HepG2 (cell line): Measurements from ENCODE around the gene ACSS2. TPM values are rescaled to one million over a fixed set of nuclear protein-coding genes. Genes with fewer than 3 reads are reported as not detected.
A peak's percentile ranks its signal among the peaks of the same experiment; 100 is the strongest.

Source experiments
- ATAC-seq: fragments of 200-7000 bp; cut with Tn5 transposase; 3 replicates; pipeline ENCODE4 v1.9.1; 2020; ENCODE audit warnings: mild to moderate bottlenecking, moderate library complexity
- BruUV-seq: library from RNA; stranded (reverse); fragments of 400-500 nt; replicated peaks from 2 replicates; lab custom pipeline; 2021; lab: Mats Ljungman, UMichigan
- CTCF ChIA-PET: fragments of 300-600 bp; formaldehyde crosslinking; extraction: SDS; loops from one replicate; lab custom pipeline; 2021; ENCODE audit warnings: low total read pairs, inconsistent platforms, low intra/inter-chr PET ratio; lab: Yijun Ruan, JAX
- POLR2A ChIA-PET: fragments of 350-600 bp; sonication (Branson Sonifier 250); formaldehyde crosslinking; loops from one replicate; lab custom pipeline; 2020; ENCODE audit warnings: antibody characterized with exemption, inconsistent platforms; lab: Yijun Ruan, JAX
- DNase-seq: peaks from one replicate; pipeline ENCODE4 v3.0.0-alpha.2; 2015; ENCODE audit warnings: low spot score
- FAIRE-seq: peaks from 3 replicates; lab custom pipeline; 2011; peaks lifted over from hg19 to GRCh38; lab: Jason Lieb, UNC
- H2AFZ ChIP-seq: one replicate; pipeline ENCODE4 v1.6.1; 2011; ENCODE audit warnings: low read length, inconsistent platforms
- H3K27ac ChIP-seq: fragments of 300-600 bp; 3 replicates; pipeline ENCODE4 v1.8.0; 2011; ENCODE audit warnings: mixed run types, mild to moderate bottlenecking, mixed read lengths, low read length, inconsistent platforms; ENCODE audit not compliant: insufficient read depth; ENCODE audit errors: extremely low read length
- H3K27me3 ChIP-seq, 2 experiments: fragments of 200-600 bp in 1 of 2; 2 replicates in 1 of 2; 3 replicates in 1 of 2; pipeline versions ENCODE4 v1.6.0 to v1.8.0; 2011; ENCODE audit warnings: low read length in 2 of 2, mild to moderate bottlenecking in 2 of 2, moderate library complexity in 2 of 2, inconsistent platforms in 1 of 2; ENCODE audit not compliant: insufficient read depth in 2 of 2, control insufficient read depth in 1 of 2
- H3K36me3 ChIP-seq, 2 experiments: fragments of 200-600 bp in 1 of 2; replicated peaks in 1 of 2; 2 replicates in 1 of 2; 3 replicates in 1 of 2; pipeline versions ENCODE4 v1.5.1 to v1.8.0; 2011; ENCODE audit warnings: low read length in 2 of 2, inconsistent platforms in 1 of 2; ENCODE audit not compliant: insufficient read depth in 2 of 2, control insufficient read depth in 1 of 2
- H3K4me1 ChIP-seq: 2 replicates; pipeline ENCODE4 v1.5.1; 2012; ENCODE audit warnings: low read length, inconsistent platforms; ENCODE audit not compliant: insufficient read depth
- H3K4me2 ChIP-seq: 2 replicates; pipeline ENCODE4 v1.6.0; 2011; ENCODE audit warnings: low read depth, low read length, inconsistent platforms
- H3K4me3 ChIP-seq, 3 experiments: fragments of 200-600 bp in 1 of 3; sonication (generic), shearing (Covaris generic) in 1 of 3; replicated peaks in 1 of 3; 2 replicates each; pipeline ENCODE4 v1.5.1; 2011 to 2016; ENCODE audit warnings: low read length in 3 of 3, inconsistent platforms in 2 of 3, low read depth in 2 of 3, mild to moderate bottlenecking in 2 of 3, control low read depth in 1 of 3, mixed read lengths in 1 of 3; ENCODE audit not compliant: insufficient read depth in 1 of 3
- H3K79me2 ChIP-seq: one replicate; pipeline ENCODE4 v1.6.1; 2011; ENCODE audit warnings: low read length, inconsistent platforms; ENCODE audit not compliant: insufficient read depth
- H3K9ac ChIP-seq: 2 replicates; pipeline ENCODE4 v1.6.0; 2011; ENCODE audit warnings: mild to moderate bottlenecking, low read depth, low read length, inconsistent platforms; ENCODE audit not compliant: insufficient read depth
- H3K9me3 ChIP-seq: 2 replicates; pipeline ENCODE4 v1.5.1; 2012; ENCODE audit warnings: mild to moderate bottlenecking, low read length
- H4K20me1 ChIP-seq: 2 replicates; pipeline ENCODE4 v1.6.0; 2011; ENCODE audit warnings: inconsistent platforms, mild to moderate bottlenecking, low read length, moderate library complexity; ENCODE audit not compliant: insufficient read depth
- ISX ChIP-seq: sonication (generic); formaldehyde crosslinking; conservative IDR thresholded peaks from 2 replicates; pipeline ENCODE4 v1.5.0; 2020; ENCODE audit warnings: missing genetic modification reagents
- JUND ChIP-seq: sonication (generic); formaldehyde crosslinking; IDR thresholded peaks from 2 replicates; pipeline ENCODE4 v1.8.0; 2022; ENCODE audit warnings: mild to moderate bottlenecking, missing genetic modification reagents
- PAWR ChIP-seq: sonication (generic); formaldehyde crosslinking; IDR thresholded peaks from 2 replicates; pipeline ENCODE4 v1.4.0; 2020; ENCODE audit warnings: missing genetic modification reagents, mild to moderate bottlenecking, borderline replicate concordance
- SYNCRIP ChIP-seq: fragments of 200-400 bp; formaldehyde crosslinking; IDR thresholded peaks from 2 replicates; pipeline ENCODE4 v1.6.1; 2018; ENCODE audit warnings: mild to moderate bottlenecking, low read depth, low read length; ENCODE audit not compliant: insufficient read depth
- ZNF709 ChIP-seq: sonication (generic); formaldehyde crosslinking; IDR thresholded peaks from 2 replicates; pipeline ENCODE4 v1.5.0; 2020; ENCODE audit warnings: mild to moderate bottlenecking, missing genetic modification reagents
- ZNF776 ChIP-seq: sonication (generic); formaldehyde crosslinking; IDR thresholded peaks from 2 replicates; pipeline ENCODE4 v1.4.0; 2020; ENCODE audit warnings: mild to moderate bottlenecking, missing genetic modification reagents
- WGBS: methylation state at CpG from one replicate; pipeline ENCODE4 v1.1.6; 2017; ENCODE audit warnings: low lambda C conversion rate; 5-methylcytosine and 5-hydroxymethylcytosine counted together
- in situ Hi-C: cut with HindIII; loops from 2 replicates; pipeline ENCODE4 v1.10.0; 2017; ENCODE audit warnings: low pct_unique_long_range_greater_than_20kb; ENCODE audit not compliant: extremely low pct_ligation_motif_present
- intact Hi-C: fragments of 100-400 bp; cut with micrococcal nuclease; formaldehyde crosslinking; loops from one replicate; pipeline ENCODE4 v1.10.0; 2022; ENCODE audit not compliant: unreplicated experiment
- polyA plus RNA-seq, 8 experiments: library from polyadenylated mRNA; depleted of rRNA in 3 of 8; stranded (reverse) in 7 of 8; unstranded in 1 of 8; fragments of >200 nt; fragmentation: Illumina TruSeq in 4 of 8; extraction: Trizol in 4 of 8; gene quantifications; 2 replicates each; pipeline versions ENCODE4 v1.2.1 to v1.2.3, GENCODE V29; 2011 to 2016; ENCODE audit warnings: low read depth in 4 of 8, missing spikeins in 1 of 8, mixed read lengths in 1 of 8; ENCODE audit not compliant: insufficient read depth in 1 of 8
- total RNA-seq, 5 experiments: library from RNA; depleted of rRNA; stranded (reverse); fragments of >200 nt; fragmentation: Illumina TruSeq; extraction: Trizol; gene quantifications; 2 replicates each; pipeline ENCODE4 v1.2.3, GENCODE V29; 2016; ENCODE audit warnings: low read depth in 1 of 5

The ACSS2 gene
- total and polyA plus RNA-seq, 2 of the 13 experiments (the other 11 are each of a cell fraction or from before 2014, with no cell fraction given): 72.8 to 89.7 TPM

GRCh38 chr20:34923414-34923813, 47.0 kb downstream of the ACSS2 start:
- intact Hi-C loops: no loop called here
- CTCF ChIA-PET: no interaction called here

GRCh38 chr20:34925341-34925740, 48.9 kb downstream of the ACSS2 start:
- Histone ChIP-seq H3K4me1 (peaks cover 6% of the 10 kb centered on the region; the same call in 1 of the 2 replicates), H3K36me3 (peaks cover 25 to 87% of the 10 kb centered on the region in 2 experiments), H2AFZ (no peak overlapping the region), H3K27ac (no peak overlapping the region), H3K4me3 (no peak overlapping the region), H3K79me2 (no peaks in the 10 kb centered on the region), H3K4me2 (no peak overlapping the region), H3K27me3 (no peaks in the 10 kb centered on the region), H3K9ac (no peak overlapping the region), H4K20me1 (no peaks in the 10 kb centered on the region)
- in situ Hi-C loops (no loop called here), intact Hi-C loops (no loop called here)
- WGBS: 98% methylated on average over 3 of the region's 3 CpGs
- ATAC-seq: no peak
- DNase-seq: no peak
- CTCF ChIA-PET: no interaction called here
- no peak for FAIRE-seq
- TF ChIP-seq JUND (CRISPR knock-in tag) (no peak), PAWR (CRISPR knock-in tag) (no peak), ZNF709 (CRISPR knock-in tag) (no peak), ISX (no peak)
- TF ChIP-seq, all 625 proteins: peak for 0
- H3K9me3 ChIP-seq: no peaks in the 10 kb centered on the region; the same call in 1 of the 2 replicates
- BruUV-seq: no TSS peak
- POLR2A ChIA-PET: no interaction called here

More at GRCh38 chr20:34923414-34923813, 47.0 kb downstream of the ACSS2 start:
- no peak overlapping the region for H3K4me2 ChIP-seq
- DNase-seq: no peak
- H3K9me3 ChIP-seq: no peaks in the 10 kb centered on the region; the same call in 1 of the 2 replicates
- H4K20me1 ChIP-seq: no peaks in the 10 kb centered on the region
- no peak overlapping the region for H3K9ac ChIP-seq
- H3K4me1 ChIP-seq: peaks cover 6% of the 10 kb centered on the region; the same call in 1 of the 2 replicates
- H3K4me3 ChIP-seq: no peak overlapping the region
- no TSS peak for BruUV-seq
- H3K27me3 ChIP-seq: no peaks in the 10 kb centered on the region
- H3K79me2 ChIP-seq: no peaks in the 10 kb centered on the region
- no peak for FAIRE-seq
- TF ChIP-seq SYNCRIP (no peak), ZNF776 (CRISPR knock-in tag) (0 out of 2 replicates have a peak, but pooled peaks have one; percentile 68)
- H3K36me3 ChIP-seq: peaks cover 17 to 81% of the 10 kb centered on the region in 2 experiments
- no peak overlapping the region for H2AFZ ChIP-seq
- no peak overlapping the region for H3K27ac ChIP-seq
- in situ Hi-C loops: no loop called here
- 98% methylated on average over 2 of the region's 2 CpGs for WGBS
- POLR2A ChIA-PET: interaction anchor here (1.3 kb wide), 1 partner anchor 32 kb away, joined by 6 read pairs; the partner anchor contains the start of genes GSS and MYH7B
- no peak for ATAC-seq
